Measurements from ENCODE around the gene IL5RA. TPM values are rescaled to one million over a fixed set of nuclear protein-coding genes. Genes with fewer than 3 reads are reported as not detected.

IL5RA gene
- total RNA-seq, 2 donors from 2014 or later, result not detected

GRCh38 chr3:3064297-3064696, 45.9 kb downstream of the IL5RA start:
- Histone ChIP-seq H3K9ac (ENCODE audit: extremely low read depth, low read length, poor library complexity, severe bottlenecking) (no peak overlapping the region), H3K27me3 (ENCODE audit: control insufficient read depth, insufficient read depth, low read length, poor library complexity, severe bottlenecking) (no peaks in the 10 kb centered on the region), H3K4me1 (ENCODE audit: control insufficient read depth, insufficient read depth, low read length) (no peaks in the 10 kb centered on the region), H3K9me3 (ENCODE audit: control insufficient read depth, low read length) (no peaks in the 10 kb centered on the region), H3K27ac (ENCODE audit: low read depth, low read length) (no peak overlapping the region), H3K36me3 (ENCODE audit: control insufficient read depth, insufficient read depth, low read length) (no peaks in the 10 kb centered on the region), H3K4me3 (ENCODE audit: low read length) (no peak overlapping the region)
- no peaks in the 10 kb centered on the region for H3K36me3 Mint-ChIP-seq (ENCODE audit: low read depth)
- H3K4me3 Mint-ChIP-seq, result no peak overlapping the region
- no peak overlapping the region for H3K27ac Mint-ChIP-seq
- WGBS, 2 experiments (ENCODE audit: insufficient coverage in 1 of 2, insufficient read length in 1 of 2), result 94 to 95% methylated on average over 3 to 4 of the region's 4 CpGs
- peaks cover 29% of the 10 kb centered on the region for H3K4me1 Mint-ChIP-seq
- no peak for DNase-seq
- H3K9me3 Mint-ChIP-seq, result no peaks in the 10 kb centered on the region
- no peak for TF ChIP-seq CTCF (conservative IDR thresholded peaks at IDR 0.05)
- peaks cover 2% of the 10 kb centered on the region for H3K27me3 Mint-ChIP-seq (ENCODE audit: insufficient read depth)

- Histone ChIP-seq H3K9me3 (ENCODE audit: control insufficient read depth, low read length) (no peaks in the 10 kb centered on the region), H3K27ac (ENCODE audit: low read depth, low read length) (no peak overlapping the region), H3K9ac (ENCODE audit: extremely low read depth, low read length, poor library complexity, severe bottlenecking) (no peak overlapping the region), H3K27me3 (ENCODE audit: control insufficient read depth, insufficient read depth, low read length, poor library complexity, severe bottlenecking) (no peaks in the 10 kb centered on the region), H3K4me3 (ENCODE audit: low read length) (no peak overlapping the region), H3K4me1 (ENCODE audit: control insufficient read depth, insufficient read depth, low read length) (peaks cover 5% of the 10 kb centered on the region), H3K36me3 (ENCODE audit: control insufficient read depth, insufficient read depth, low read length) (no peaks in the 10 kb centered on the region)
- H3K9me3 Mint-ChIP-seq, result no peaks in the 10 kb centered on the region
- H3K27ac Mint-ChIP-seq, result no peak overlapping the region
- DNase-seq, result no peak
- peaks cover 25% of the 10 kb centered on the region for H3K4me1 Mint-ChIP-seq
- no peak for TF ChIP-seq CTCF (conservative IDR thresholded peaks at IDR 0.05)
- no peaks in the 10 kb centered on the region for H3K36me3 Mint-ChIP-seq (ENCODE audit: low read depth)
- no peak overlapping the region for H3K4me3 Mint-ChIP-seq
- 98% methylated on average over 1 of the region's 1 CpG; no CpG with 5 or more reads in 1 of the 2 experiments for WGBS, 2 experiments (ENCODE audit: insufficient coverage in 1 of 2, insufficient read length in 1 of 2)
- no peaks in the 10 kb centered on the region for H3K27me3 Mint-ChIP-seq (ENCODE audit: insufficient read depth)
Measured at GRCh38 chr3:3059645-3060044, 50.5 kb downstream of the IL5RA start.

- Mint-ChIP-seq H3K4me3 (no peak overlapping the region), H3K27ac (no peak overlapping the region), H3K36me3 (ENCODE audit: low read depth) (no peaks in the 10 kb centered on the region), H3K9me3 (no peaks in the 10 kb centered on the region), H3K27me3 (ENCODE audit: insufficient read depth) (no peaks in the 10 kb centered on the region), H3K4me1 (peaks cover 44% of the 10 kb centered on the region)
- peak overlapping the region; percentile 44 for H3K4me3 ChIP-seq (ENCODE audit: low read length)
- 29 to 41% methylated on average over 4 of the region's 4 CpGs for WGBS, 2 experiments (ENCODE audit: insufficient coverage in 1 of 2, insufficient read length in 1 of 2)
- H3K27me3 ChIP-seq (ENCODE audit: control insufficient read depth, insufficient read depth, low read length, poor library complexity, severe bottlenecking), result no peaks in the 10 kb centered on the region
- DNase-seq, result no peak
- TF ChIP-seq CTCF (conservative IDR thresholded peaks at IDR 0.05), result no peak
- no peak overlapping the region for H3K9ac ChIP-seq (ENCODE audit: extremely low read depth, low read length, poor library complexity, severe bottlenecking)
- H3K36me3 ChIP-seq (ENCODE audit: control insufficient read depth, insufficient read depth, low read length), result no peaks in the 10 kb centered on the region
- H3K9me3 ChIP-seq (ENCODE audit: control insufficient read depth, low read length), result no peaks in the 10 kb centered on the region
- no peak overlapping the region for H3K27ac ChIP-seq (ENCODE audit: low read depth, low read length)
- H3K4me1 ChIP-seq (ENCODE audit: control insufficient read depth, insufficient read depth, low read length), result peaks cover 14% of the 10 kb centered on the region
Measured at GRCh38 chr3:3053974-3054373, 56.2 kb downstream of the IL5RA start.

All from endodermal cell (in vitro differentiated cells).